Activated T-cell treated with anti-CD3 and anti-CD28 coated beads, Interleukin-2, amount 50 U/mL, for 72 hours (primary cell): ENCODE data around the gene AHI1. TPM values are rescaled to one million over a fixed set of nuclear protein-coding genes. Genes with fewer than 3 reads are reported as not detected.
"Not testable (repeated sequence)": the region's sequence is repeated elsewhere in the genome, so short reads cannot be mapped to it uniquely, and the experiment has no call there.

Experiments
- ATAC-seq, 2 donors: fragments of 150-1000 bp; cut with Tn5 transposase; replicated peaks in 1 of 2; 2 replicates each; pipeline ENCODE4 v1.10.0; 2021; ENCODE audit warnings: moderate library complexity in 2 of 2, mild to moderate bottlenecking in 1 of 2
- DNase-seq, 2 donors: peaks; one replicate each; pipeline ENCODE4 v3.0.0; 2021 to 2022; ENCODE audit warnings: mixed read lengths in 1 of 2
- H3K27ac Mint-ChIP-seq: one replicate; pipeline ENCODE4 v1.8.0; 2022; ENCODE audit warnings: mild to moderate bottlenecking, moderate library complexity, mixed read lengths
- H3K27me3 Mint-ChIP-seq: one replicate; pipeline ENCODE4 v1.8.0; 2022; ENCODE audit warnings: low read depth, mixed read lengths
- H3K36me3 Mint-ChIP-seq, 2 donors: one replicate each; pipeline ENCODE4 v1.8.0; 2022; ENCODE audit warnings: mixed read lengths in 2 of 2, mild to moderate bottlenecking in 1 of 2; ENCODE audit not compliant: insufficient read depth in 2 of 2
- H3K4me1 Mint-ChIP-seq: one replicate; pipeline ENCODE4 v1.8.0; 2022; ENCODE audit warnings: low read depth, mixed read lengths
- H3K4me3 Mint-ChIP-seq, 2 donors: one replicate each; pipeline ENCODE4 v1.8.0; 2022; ENCODE audit warnings: mild to moderate bottlenecking in 2 of 2, mixed read lengths in 2 of 2, moderate library complexity in 2 of 2
- H3K9me3 Mint-ChIP-seq, 2 donors: one replicate each; pipeline ENCODE4 v1.8.0; 2022; ENCODE audit warnings: mixed read lengths in 2 of 2
- total RNA-seq, 2 donors: library from RNA; stranded (reverse); gene quantifications; one replicate each; pipeline ENCODE4 v1.2.3, GENCODE V29; 2022

AHI1 gene
- total RNA-seq, 2 donors from 2014 or later: 48.7 to 62.8 TPM

DNA sequence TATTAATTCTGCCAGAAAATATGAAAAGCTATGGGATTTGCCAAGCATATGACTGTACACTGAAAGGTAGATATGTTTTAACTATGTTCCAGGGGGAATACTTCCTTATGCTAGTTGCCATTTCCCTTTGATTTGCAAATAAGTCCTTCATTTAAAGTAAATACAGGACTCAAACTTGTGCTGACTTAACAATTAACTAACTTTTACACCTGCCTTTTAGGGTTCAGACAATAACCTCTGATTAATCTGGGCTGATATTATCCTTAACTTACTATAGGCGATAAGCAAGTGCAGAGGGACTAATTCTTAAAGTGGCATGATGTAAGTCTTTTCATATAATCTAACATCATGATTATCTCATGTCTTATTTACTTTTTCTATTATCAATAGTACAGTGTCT, 143.1 kb downstream of the AHI1 start:
- Mint-ChIP-seq H3K36me3 (no peaks in the 10 kb centered on the region), H3K4me3 (no peak overlapping the region), H3K9me3 (no peaks in the 10 kb centered on the region), H3K27ac (no peak overlapping the region), H3K27me3 (no peaks in the 10 kb centered on the region), H3K4me1 (peaks cover 10% of the 10 kb centered on the region)
- ATAC-seq (no peak), DNase-seq (no peak)

DNA sequence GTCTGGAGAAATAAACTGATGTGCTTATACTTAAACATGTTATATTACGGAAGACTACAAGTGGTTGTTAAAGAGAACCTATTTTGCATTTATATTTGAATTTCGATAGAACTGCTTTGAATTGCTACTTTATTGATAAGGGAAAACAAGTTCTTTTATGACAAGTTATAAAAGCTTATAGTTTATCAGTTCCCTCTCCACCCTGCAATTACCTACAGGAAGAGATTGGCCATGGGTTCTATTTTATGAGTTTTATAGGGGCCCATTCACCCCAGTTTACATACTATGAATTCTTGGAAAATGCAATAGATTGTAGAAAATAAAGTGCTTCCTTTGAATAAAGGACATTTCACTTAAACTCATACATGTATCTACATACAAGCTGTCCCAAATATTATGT, 144.4 kb downstream of the AHI1 start:
- Mint-ChIP-seq H3K4me1 (no peaks in the 10 kb centered on the region), H3K36me3 (no peaks in the 10 kb centered on the region), H3K4me3 (no peak overlapping the region), H3K27me3 (no peaks in the 10 kb centered on the region), H3K9me3 (no peaks in the 10 kb centered on the region), H3K27ac (no peak overlapping the region)
- no peak for DNase-seq
- no peak for ATAC-seq

DNA sequence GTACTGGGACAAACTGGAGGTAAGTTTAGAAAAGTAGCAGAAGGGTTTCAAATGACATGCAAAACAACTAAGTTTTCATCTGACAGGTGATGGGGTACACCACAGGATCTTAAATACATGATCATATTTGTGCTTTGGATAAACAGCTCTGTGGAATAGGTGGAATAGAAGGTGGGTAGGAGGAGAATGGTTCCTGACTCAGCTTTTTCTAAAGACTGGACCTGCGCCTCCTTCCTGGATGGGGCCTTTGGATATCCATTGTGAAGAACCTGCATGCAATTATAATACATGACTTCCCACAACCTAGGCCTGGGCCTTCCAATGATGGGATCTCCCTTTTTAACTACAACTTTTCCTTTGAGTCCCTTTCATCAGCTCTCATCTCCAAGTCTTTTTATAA, 145.9 kb downstream of the AHI1 start:
- DNase-seq: no peak
- H3K36me3 Mint-ChIP-seq: no peaks in the 10 kb centered on the region
- no peak overlapping the region for H3K4me3 Mint-ChIP-seq
- no peaks in the 10 kb centered on the region for H3K9me3 Mint-ChIP-seq
- H3K27ac Mint-ChIP-seq: no peak overlapping the region
- no peak for ATAC-seq
- H3K4me1 Mint-ChIP-seq: peaks cover 3% of the 10 kb centered on the region
- H3K27me3 Mint-ChIP-seq: no peaks in the 10 kb centered on the region

DNA sequence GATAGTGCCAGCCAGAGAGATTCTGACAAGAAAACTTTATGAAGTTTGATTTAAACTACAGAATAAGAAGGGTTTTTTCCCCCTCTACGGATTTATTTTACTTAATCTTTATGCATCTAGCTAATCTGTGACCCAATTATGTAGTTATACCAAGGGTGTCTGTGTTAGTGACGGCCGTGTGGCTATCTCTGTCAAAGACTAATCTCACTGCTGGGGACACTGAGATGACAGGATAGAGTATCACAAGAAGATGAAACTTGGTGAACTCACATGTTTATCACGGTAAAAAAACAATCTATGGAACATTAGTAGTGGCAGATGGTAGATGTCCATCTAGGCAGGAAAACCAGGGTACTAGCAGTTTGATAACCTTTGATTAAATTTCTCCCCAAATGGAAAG, 149.7 kb downstream of the AHI1 start:
- Mint-ChIP-seq H3K27me3 (no peaks in the 10 kb centered on the region), H3K36me3 (peaks cover 0 to 2% of the 10 kb centered on the region in 2 donors), H3K9me3 (no peaks in the 10 kb centered on the region), H3K4me3 (no peak overlapping the region), H3K27ac (no peak overlapping the region), H3K4me1 (peaks cover 6% of the 10 kb centered on the region)
- no peak for DNase-seq
- no peak for ATAC-seq

DNA sequence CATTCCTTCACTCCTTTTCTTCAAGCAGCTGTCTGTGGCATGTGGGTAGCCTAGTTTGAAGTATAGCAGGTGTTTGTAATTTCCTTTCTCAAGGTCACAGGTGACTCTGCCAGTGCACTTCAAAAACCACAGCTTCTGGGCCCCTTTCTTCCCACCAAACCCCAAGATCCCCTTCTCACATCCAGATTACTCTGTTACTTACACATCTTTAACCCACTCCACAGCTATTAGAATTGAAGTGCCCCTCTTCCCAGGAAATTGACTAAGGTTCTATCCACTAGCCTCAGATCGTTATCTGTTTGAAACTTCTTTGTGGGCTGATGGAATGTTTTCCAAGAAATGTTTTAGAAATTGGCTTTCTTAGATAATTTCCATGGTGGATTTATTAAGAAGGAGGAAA, 150.8 kb downstream of the AHI1 start:
- Mint-ChIP-seq H3K4me1 (peaks cover 6% of the 10 kb centered on the region), H3K27ac (no peak overlapping the region), H3K4me3 (no peak overlapping the region), H3K9me3 (no peaks in the 10 kb centered on the region), H3K36me3 (peaks cover 0 to 2% of the 10 kb centered on the region in 2 donors), H3K27me3 (no peaks in the 10 kb centered on the region)
- DNase-seq (no peak), ATAC-seq (no peak)

DNA sequence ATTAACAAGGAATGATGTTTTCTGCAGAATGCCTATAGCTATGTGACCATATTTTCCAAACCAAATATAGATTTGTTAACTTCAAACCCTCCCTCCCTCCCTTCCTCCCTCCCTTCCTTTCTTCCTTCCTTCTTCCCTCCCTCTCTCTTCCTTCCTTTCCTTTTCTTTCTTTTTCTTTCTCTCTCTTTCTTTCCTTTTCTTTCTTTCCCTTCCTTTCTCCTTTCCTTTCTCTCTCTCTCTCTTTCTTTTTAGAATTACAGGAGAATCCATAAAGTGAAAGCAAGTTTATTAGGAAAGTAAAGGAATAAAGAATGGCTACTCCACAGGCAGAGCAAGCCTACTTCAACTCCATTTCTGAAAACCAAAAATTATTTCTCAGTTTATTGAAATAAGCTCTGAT, 153.0 kb downstream of the AHI1 start:
- no peak overlapping the region for H3K4me3 Mint-ChIP-seq
- DNase-seq (no peak), ATAC-seq (no peak)
- peaks cover 6% of the 10 kb centered on the region for H3K4me1 Mint-ChIP-seq
- H3K36me3 Mint-ChIP-seq: peaks cover 2% of the 10 kb centered on the region in 2 donors
- no peak overlapping the region for H3K27ac Mint-ChIP-seq
- no peaks in the 10 kb centered on the region for H3K27me3 Mint-ChIP-seq
- H3K9me3 Mint-ChIP-seq: no peaks in the 10 kb centered on the region

DNA sequence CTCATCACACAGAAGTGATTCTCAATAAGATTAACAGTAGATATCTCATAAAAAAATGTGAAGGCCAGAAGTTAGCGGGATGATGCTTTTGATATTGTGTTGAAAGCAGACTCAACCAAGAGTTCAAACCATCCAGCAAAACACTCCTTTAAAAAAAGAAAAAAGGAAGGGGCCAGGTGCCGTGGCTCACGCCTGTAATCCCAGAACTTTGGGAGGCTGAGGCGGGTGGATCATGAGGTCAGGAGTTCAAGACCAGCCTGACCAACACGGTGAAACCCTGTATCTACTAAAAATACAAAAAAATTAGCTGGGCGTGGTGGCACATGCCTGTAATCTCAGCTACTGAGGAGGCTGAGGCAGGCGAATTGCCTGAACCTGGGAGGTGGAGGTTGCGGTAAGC, 157.6 kb downstream of the AHI1 start:
- H3K27ac Mint-ChIP-seq, H3K9me3 Mint-ChIP-seq, H3K4me1 Mint-ChIP-seq, DNase-seq, H3K36me3 Mint-ChIP-seq, ATAC-seq, H3K27me3 Mint-ChIP-seq, H3K4me3 Mint-ChIP-seq: not testable (repeated sequence)

DNA sequence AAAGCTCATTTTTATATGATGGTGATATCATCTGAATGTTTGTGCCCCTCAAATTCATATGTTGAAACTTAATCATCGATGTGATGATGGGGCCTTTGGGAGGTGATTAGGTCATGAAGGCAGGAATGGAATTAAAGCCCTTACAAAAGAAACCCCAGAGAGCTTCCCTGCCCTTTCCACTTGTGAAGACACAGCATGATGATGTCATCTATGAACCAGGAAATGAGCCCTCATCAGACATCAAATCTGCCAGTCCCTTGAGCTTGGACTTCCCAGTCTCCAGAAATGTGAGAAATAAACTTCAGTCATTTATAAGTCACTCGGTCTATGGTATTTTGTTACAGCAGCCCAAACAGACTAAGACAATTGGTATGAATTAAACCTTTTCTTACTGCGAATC, 163.4 kb downstream of the AHI1 start:
- H3K4me1 Mint-ChIP-seq: no peaks in the 10 kb centered on the region
- no peaks in the 10 kb centered on the region for H3K9me3 Mint-ChIP-seq
- H3K27ac Mint-ChIP-seq: no peak overlapping the region
- H3K4me3 Mint-ChIP-seq: no peak overlapping the region
- no peak for ATAC-seq
- DNase-seq: no peak
- peaks cover 0 to 5% of the 10 kb centered on the region in 2 donors for H3K36me3 Mint-ChIP-seq
- no peaks in the 10 kb centered on the region for H3K27me3 Mint-ChIP-seq

DNA sequence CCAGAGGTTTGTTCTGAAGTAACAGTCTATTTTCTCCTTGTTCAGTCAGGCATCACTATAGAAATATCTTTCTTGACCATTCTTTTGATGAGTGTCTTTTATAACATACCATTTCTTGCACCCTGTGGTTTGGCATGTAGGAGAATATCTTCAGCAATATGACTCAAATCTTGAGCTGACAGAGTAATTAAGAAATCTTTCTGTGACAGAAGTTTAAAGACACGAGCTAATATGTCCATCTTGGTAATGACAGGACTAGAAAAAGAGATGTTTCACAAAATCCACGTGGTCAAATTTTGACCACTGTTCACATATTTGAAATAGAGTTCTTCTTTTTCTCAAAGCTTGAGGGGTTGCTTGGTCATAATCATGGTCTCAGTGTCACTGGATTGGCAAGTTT, 166.5 kb downstream of the AHI1 start:
- no peak for ATAC-seq
- peaks cover 0 to 5% of the 10 kb centered on the region in 2 donors for H3K36me3 Mint-ChIP-seq
- H3K4me3 Mint-ChIP-seq: no peak overlapping the region
- no peak overlapping the region for H3K27ac Mint-ChIP-seq
- no peaks in the 10 kb centered on the region for H3K4me1 Mint-ChIP-seq
- H3K9me3 Mint-ChIP-seq: no peaks in the 10 kb centered on the region
- H3K27me3 Mint-ChIP-seq: no peaks in the 10 kb centered on the region
- DNase-seq: no peak

DNA sequence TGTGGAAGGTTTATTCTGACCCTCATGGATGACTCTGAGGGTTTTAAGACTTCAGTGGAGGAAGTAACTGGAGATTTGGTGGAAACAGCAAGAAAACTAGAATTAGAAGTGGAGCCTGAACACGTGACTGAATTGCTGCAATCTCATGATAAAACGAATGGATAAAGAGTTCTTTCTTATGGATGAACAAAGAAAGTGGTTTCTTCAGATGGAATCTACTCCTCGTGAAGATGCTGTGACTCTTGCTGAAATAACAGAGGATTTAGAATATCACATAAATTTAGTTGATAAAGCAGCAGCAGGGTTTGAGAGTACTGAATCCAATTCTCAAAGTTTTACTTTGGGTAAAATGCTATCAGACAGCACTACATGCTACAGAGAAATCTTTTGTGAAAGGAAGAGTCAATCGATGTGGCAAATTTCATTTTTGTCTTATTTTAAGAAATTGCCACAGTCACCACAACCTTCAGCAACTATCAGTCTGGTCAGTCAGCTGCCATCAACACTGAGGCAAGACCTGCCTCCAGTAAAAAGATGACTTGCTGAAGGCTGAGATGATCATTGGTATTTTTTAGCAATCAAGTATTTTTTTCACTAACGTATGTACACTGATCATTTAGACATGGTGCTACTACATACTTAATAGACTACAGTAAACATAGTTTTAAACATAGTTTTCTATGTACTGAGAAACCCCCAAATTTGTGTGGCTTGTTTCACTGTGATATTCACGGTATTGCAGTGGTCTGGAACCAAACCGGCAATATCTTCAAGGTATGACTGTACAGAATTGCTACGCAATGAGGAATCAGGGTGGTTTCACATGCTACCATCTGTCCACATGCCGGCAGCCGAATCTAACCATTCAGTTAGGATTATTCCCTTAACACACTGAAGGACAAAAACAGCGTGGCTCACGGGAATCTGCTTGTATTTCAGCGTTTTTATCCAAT, 167.4 kb downstream of the AHI1 start:
- Mint-ChIP-seq H3K36me3 (peaks cover 0 to 5% of the 10 kb centered on the region in 2 donors), H3K27me3 (no peaks in the 10 kb centered on the region), H3K4me1 (no peaks in the 10 kb centered on the region), H3K27ac (no peak overlapping the region), H3K4me3 (no peak overlapping the region), H3K9me3 (no peaks in the 10 kb centered on the region)
- ATAC-seq (no peak), DNase-seq (no peak)

DNA sequence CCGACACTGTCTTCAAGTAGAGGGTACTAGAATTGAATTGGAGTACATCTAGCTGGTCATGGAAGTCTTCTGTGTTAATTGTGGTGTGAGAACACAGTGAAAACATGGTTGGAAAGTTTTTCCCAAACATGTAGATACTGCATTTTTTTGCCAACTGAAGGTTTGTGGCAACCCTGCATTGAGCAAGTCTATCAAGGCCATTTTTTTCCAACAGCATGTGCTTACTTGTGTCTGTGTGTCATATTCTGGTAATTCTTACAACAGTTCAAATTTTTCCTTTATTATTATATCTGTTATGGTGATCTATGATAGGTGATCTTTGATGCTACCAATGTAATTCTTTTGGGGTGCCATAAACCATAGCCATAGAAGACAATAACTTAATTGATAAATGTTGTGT, 169.4 kb downstream of the AHI1 start:
- ATAC-seq (no peak), DNase-seq (no peak)
- H3K36me3 Mint-ChIP-seq: peaks cover 0 to 5% of the 10 kb centered on the region in 2 donors
- H3K4me3 Mint-ChIP-seq: no peak overlapping the region
- no peak overlapping the region for H3K27ac Mint-ChIP-seq
- no peaks in the 10 kb centered on the region for H3K27me3 Mint-ChIP-seq
- no peaks in the 10 kb centered on the region for H3K9me3 Mint-ChIP-seq
- peaks cover 10% of the 10 kb centered on the region for H3K4me1 Mint-ChIP-seq

DNA sequence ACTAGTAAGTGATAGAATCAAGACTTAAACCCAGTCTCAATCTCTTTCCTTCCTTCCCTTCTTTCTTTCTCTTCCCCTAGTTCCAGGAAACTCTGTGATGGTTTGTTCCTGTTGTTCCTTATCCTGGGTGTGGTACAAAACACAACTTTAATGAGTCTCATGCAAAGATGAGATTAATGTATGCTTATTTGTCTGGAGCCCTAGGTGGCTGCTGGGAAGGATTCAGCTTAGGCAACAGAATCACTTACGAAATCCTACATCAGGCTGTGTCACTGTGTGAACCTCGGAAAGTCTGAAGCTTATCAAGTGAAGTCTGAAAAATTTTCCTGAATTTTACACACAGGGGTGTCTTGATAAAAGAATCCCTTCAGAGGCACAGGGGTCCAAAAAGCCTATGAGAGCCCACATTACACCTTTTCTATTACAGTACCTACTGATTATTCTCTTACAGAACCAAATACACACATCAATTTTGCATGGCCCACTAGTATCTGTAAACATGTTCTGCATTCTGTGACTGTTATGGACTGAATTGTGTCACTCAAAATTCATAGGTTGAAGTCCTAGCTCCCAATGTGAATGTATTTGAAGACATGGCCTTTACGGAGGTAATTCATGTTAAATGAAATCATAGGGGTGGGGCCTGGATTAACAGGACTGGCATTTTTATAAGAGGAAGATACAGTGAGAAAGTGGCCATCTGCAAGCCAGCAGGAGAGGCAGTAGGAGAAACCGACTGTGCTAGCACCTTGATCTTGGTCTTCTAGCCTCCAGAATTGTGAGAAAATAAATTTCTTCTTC, 171.7 kb downstream of the AHI1 start:
- ATAC-seq (no peak), DNase-seq (no peak)
- Mint-ChIP-seq H3K9me3 (no peaks in the 10 kb centered on the region), H3K27ac (no peak overlapping the region), H3K4me3 (no peak overlapping the region), H3K36me3 (peaks cover 0 to 9% of the 10 kb centered on the region in 2 donors), H3K4me1 (peaks cover 29% of the 10 kb centered on the region), H3K27me3 (no peaks in the 10 kb centered on the region)

DNA sequence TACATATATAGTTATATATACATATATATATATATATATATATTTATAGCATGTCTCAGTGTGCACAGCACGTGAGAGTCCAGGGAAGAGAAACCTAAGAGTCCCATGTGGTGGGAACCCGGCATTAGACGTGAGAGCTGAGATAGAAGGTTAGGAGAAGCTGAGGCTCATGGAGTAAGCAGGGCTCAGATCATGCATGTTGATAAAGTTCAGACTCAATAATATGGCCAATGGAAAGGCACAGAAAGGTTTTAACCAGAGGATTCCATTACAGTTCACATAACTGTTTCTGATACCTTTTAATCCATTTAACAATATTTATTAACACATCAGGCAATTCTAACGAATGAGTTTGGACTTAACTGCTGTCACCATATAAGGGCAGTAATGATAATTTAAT, 173.0 kb downstream of the AHI1 start:
- Mint-ChIP-seq H3K4me3 (no peak overlapping the region), H3K9me3 (no peaks in the 10 kb centered on the region), H3K27ac (no peak overlapping the region), H3K36me3 (peaks cover 0 to 6% of the 10 kb centered on the region in 2 donors), H3K27me3 (no peaks in the 10 kb centered on the region), H3K4me1 (peaks cover 29% of the 10 kb centered on the region)
- no peak for ATAC-seq
- DNase-seq: no peak
